ENCODE results near the gene ZBTB7A. TPM values are rescaled to one million over a fixed set of nuclear protein-coding genes. Genes with fewer than 3 reads are reported as not detected.

The ZBTB7A gene
- total RNA-seq, 6 experiments from 2014 or later = 19.0 to 38.5 (median 27.7) TPM

GRCh38 chr19:4027146-4027545 is 39.6 kb downstream of the ZBTB7A start:
- Histone ChIP-seq H3K4me1 (no peaks in the 10 kb centered on the region), H3K36me3 (peaks cover 0 to 15% (median 3%) of the 10 kb centered on the region in 4 donors), H3K27me3 (no peaks in the 10 kb centered on the region), H3K9me3 (no peaks in the 10 kb centered on the region), H3K4me3 (no peak overlapping the region), H3K27ac (no peak overlapping the region)
- DNase-seq = no peak
- 84% methylated on average over 9 of the region's 16 CpGs for WGBS (ENCODE audit: insufficient coverage, low coverage, low lambda C conversion rate, missing lambda C conversion rate)
- no peak for ATAC-seq
- TF ChIP-seq POLR2A (IDR thresholded peaks at IDR 0.05) (no peak), CTCF (IDR thresholded peaks at IDR 0.05) (no peak)
- intact Hi-C loops (cut with DNase I) = no loop called here

- H3K36me3 ChIP-seq = peaks cover 0 to 15% (median 2%) of the 10 kb centered on the region in 4 donors
- no peak for ATAC-seq
Measured at GRCh38 chr19:4025317-4025716, 41.4 kb downstream of the ZBTB7A start.

GRCh38 chr19:4023600-4024398 is 42.9 kb downstream of the ZBTB7A start:
- H3K27ac ChIP-seq = no peak overlapping the region
- ATAC-seq (peak; percentile 49 to 55 (median 52)), DNase-seq (peak in 1 of 3 donors; percentile 51)
- H3K4me3 ChIP-seq = no peak overlapping the region
- H3K4me1 ChIP-seq = no peaks in the 10 kb centered on the region
- WGBS (ENCODE audit: insufficient coverage, low coverage, low lambda C conversion rate, missing lambda C conversion rate) = 17% methylated on average over 1 of the region's 34 CpGs
- H3K36me3 ChIP-seq = peaks cover 0 to 5% (median 2%) of the 10 kb centered on the region in 4 donors
- intact Hi-C loops (cut with DNase I) = no loop called here
- TF ChIP-seq CTCF (IDR thresholded peaks at IDR 0.05) (no peak), POLR2A (IDR thresholded peaks at IDR 0.05) (no peak)
- H3K27me3 ChIP-seq = no peaks in the 10 kb centered on the region
- H3K9me3 ChIP-seq = no peaks in the 10 kb centered on the region

More at GRCh38 chr19:4025317-4025716, 41.4 kb downstream of the ZBTB7A start:
- Histone ChIP-seq H3K4me3 (no peak overlapping the region), H3K9me3 (no peaks in the 10 kb centered on the region), H3K27me3 (no peaks in the 10 kb centered on the region), H3K27ac (no peak overlapping the region), H3K4me1 (no peaks in the 10 kb centered on the region)
- intact Hi-C loops (cut with DNase I) = no loop called here
- WGBS (ENCODE audit: insufficient coverage, low coverage, low lambda C conversion rate, missing lambda C conversion rate) = 17% methylated on average over 1 of the region's 11 CpGs
- no peak for TF ChIP-seq CTCF (IDR thresholded peaks at IDR 0.05)
- no peak for TF ChIP-seq POLR2A (IDR thresholded peaks at IDR 0.05)
- DNase-seq = no peak

GRCh38 chr19:4019578-4019977 is 47.1 kb downstream of the ZBTB7A start:
- Histone ChIP-seq H3K9me3 (no peaks in the 10 kb centered on the region), H3K4me1 (peaks cover 0 to 22% (median 0%) of the 10 kb centered on the region in 4 donors), H3K36me3 (no peaks in the 10 kb centered on the region), H3K27me3 (no peaks in the 10 kb centered on the region), H3K4me3 (no peak overlapping the region), H3K27ac (no peak overlapping the region)
- no CpG with 5 or more reads among the region's 17 CpGs for WGBS (ENCODE audit: insufficient coverage, low coverage, low lambda C conversion rate, missing lambda C conversion rate)
- TF ChIP-seq POLR2A (IDR thresholded peaks at IDR 0.05) = no peak
- no peak for TF ChIP-seq CTCF (IDR thresholded peaks at IDR 0.05)
- ATAC-seq (peak in 1 of 4 donors; percentile 60), DNase-seq (no peak)
- intact Hi-C loops (cut with DNase I) = loop anchor here in 1 of 2 donors (10.0 kb wide), 1 partner anchor 45 kb away; the partner anchor contains the start of gene ZBTB7A

Data from right lobe of liver (tissue), 6 donors.